HepG2 (cell line): Measurements from ENCODE around the gene SLC25A19. TPM values are rescaled to one million over a fixed set of nuclear protein-coding genes. Genes with fewer than 3 reads are reported as not detected.
A peak's percentile ranks its signal among the peaks of the same experiment; 100 is the strongest.

Experiments
- ATF1 ChIP-seq: IDR thresholded peaks from 2 replicates; pipeline ENCODE4 v1.6.1; 2016; ENCODE audit warnings: mild to moderate bottlenecking, control low read depth
- ATRX ChIP-seq: sonication (generic); formaldehyde crosslinking; IDR thresholded peaks from 2 replicates; pipeline ENCODE4 v1.4.0; 2020; ENCODE audit warnings: missing genetic modification reagents, borderline replicate concordance
- CHCHD3 ChIP-seq: sonication (generic); formaldehyde crosslinking; IDR thresholded peaks from 2 replicates; pipeline ENCODE4 v1.8.0; 2022; ENCODE audit warnings: mild to moderate bottlenecking, missing genetic modification reagents, moderate library complexity
- NFKBIZ ChIP-seq: IDR thresholded peaks from 2 replicates; pipeline ENCODE4 v1.6.1; 2018; ENCODE audit warnings: missing genetic modification reagents, missing compliant biosample characterization
- TP53 ChIP-seq: sonication (generic); formaldehyde crosslinking; conservative IDR thresholded peaks from 2 replicates; pipeline ENCODE4 v1.4.0; 2020; ENCODE audit warnings: missing genetic modification reagents
- ZSCAN20 ChIP-seq: sonication (generic); formaldehyde crosslinking; IDR thresholded peaks from 2 replicates; pipeline ENCODE4 v1.4.0; 2020; ENCODE audit warnings: missing genetic modification reagents, mild to moderate bottlenecking, borderline replicate concordance
- polyA plus RNA-seq, 8 experiments: library from polyadenylated mRNA; depleted of rRNA in 3 of 8; stranded (reverse) in 7 of 8; unstranded in 1 of 8; fragments of >200 nt; fragmentation: Illumina TruSeq in 4 of 8; extraction: Trizol in 4 of 8; gene quantifications; 2 replicates each; pipeline versions ENCODE4 v1.2.1 to v1.2.3, GENCODE V29; 2011 to 2016; ENCODE audit warnings: low read depth in 4 of 8, missing spikeins in 1 of 8, mixed read lengths in 1 of 8; ENCODE audit not compliant: insufficient read depth in 1 of 8
- total RNA-seq, 5 experiments: library from RNA; depleted of rRNA; stranded (reverse); fragments of >200 nt; fragmentation: Illumina TruSeq; extraction: Trizol; gene quantifications; 2 replicates each; pipeline ENCODE4 v1.2.3, GENCODE V29; 2016; ENCODE audit warnings: low read depth in 1 of 5
- TF ChIP-seq, protein P1 (sequence below), 2 experiments: fragments of 450-650 bp in 1 of 2; sonication (generic) in 1 of 2; formaldehyde crosslinking in 1 of 2; IDR thresholded peaks; 2 replicates each; pipeline versions ENCODE4 v1.6.1 to v1.8.0; 2016 to 2022; ENCODE audit warnings: antibody characterized with exemption in 1 of 2, mild to moderate bottlenecking in 1 of 2, missing genetic modification reagents in 1 of 2
- TF ChIP-seq, protein P2 (sequence below): sonication (generic); formaldehyde crosslinking; conservative IDR thresholded peaks from 2 replicates; pipeline ENCODE4 v1.4.0; 2020; ENCODE audit warnings: mild to moderate bottlenecking, missing genetic modification reagents, moderate library complexity
- TF ChIP-seq, protein P3 (sequence below): sonication (generic); formaldehyde crosslinking; IDR thresholded peaks from 2 replicates; pipeline ENCODE4 v1.4.0; 2020; ENCODE audit warnings: missing genetic modification reagents
- TF ChIP-seq, protein P4 (sequence below), 2 experiments: fragments of 450-650 bp in 1 of 2; sonication (generic) in 1 of 2; formaldehyde crosslinking; IDR thresholded peaks; 2 replicates each; pipeline versions ENCODE4 v1.5.0 to v1.8.0; 2020 to 2022; ENCODE audit warnings: mild to moderate bottlenecking in 1 of 2, missing genetic modification reagents in 1 of 2

The SLC25A19 gene
- total and polyA plus RNA-seq, 2 of the 13 experiments (the other 11 are each of a cell fraction or from before 2014, with no cell fraction given) = 24.4 to 41.4 TPM

DNA sequence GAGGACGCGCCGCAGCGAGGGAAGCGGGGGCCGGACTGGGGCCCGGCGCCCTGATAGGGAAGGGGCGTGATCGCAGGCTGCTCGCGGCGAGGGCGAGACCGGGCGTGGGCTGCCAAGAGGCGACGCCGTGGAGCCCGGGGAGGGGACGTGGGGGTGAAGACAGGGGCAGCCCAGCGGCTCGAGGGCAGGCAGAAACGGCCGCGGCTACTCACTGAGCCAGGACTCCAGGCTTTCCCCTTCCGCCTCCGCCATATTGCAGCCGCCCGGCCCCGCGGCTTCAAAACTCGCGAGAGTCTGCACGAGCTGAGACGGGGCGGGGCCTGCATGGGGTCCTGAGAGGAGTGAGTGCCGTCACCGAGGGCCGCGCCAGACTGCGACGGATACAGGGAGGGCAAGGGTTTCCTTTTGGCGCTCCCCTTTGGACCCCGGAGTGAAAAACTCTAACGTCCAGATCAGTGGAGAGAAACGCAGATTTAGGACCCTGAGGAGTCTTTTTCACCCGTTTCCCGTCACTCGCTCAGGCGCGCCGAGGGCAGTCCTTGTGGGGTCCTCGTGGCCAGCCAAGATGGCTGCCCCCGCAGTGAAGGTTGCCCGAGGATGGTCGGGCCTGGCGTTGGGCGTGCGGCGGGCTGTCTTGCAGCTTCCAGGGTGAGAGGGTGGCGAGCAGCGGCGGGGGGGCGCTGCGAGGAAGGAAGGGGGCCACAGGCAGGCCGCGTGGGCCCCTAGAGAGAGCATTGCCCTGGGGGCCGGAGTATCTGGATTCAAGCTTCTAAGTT lies 27.7 kb downstream of the SLC25A19 start, which contains the start of the genes GGA3 and MRPS7 (continued):
- TF ChIP-seq, protein P1, sequence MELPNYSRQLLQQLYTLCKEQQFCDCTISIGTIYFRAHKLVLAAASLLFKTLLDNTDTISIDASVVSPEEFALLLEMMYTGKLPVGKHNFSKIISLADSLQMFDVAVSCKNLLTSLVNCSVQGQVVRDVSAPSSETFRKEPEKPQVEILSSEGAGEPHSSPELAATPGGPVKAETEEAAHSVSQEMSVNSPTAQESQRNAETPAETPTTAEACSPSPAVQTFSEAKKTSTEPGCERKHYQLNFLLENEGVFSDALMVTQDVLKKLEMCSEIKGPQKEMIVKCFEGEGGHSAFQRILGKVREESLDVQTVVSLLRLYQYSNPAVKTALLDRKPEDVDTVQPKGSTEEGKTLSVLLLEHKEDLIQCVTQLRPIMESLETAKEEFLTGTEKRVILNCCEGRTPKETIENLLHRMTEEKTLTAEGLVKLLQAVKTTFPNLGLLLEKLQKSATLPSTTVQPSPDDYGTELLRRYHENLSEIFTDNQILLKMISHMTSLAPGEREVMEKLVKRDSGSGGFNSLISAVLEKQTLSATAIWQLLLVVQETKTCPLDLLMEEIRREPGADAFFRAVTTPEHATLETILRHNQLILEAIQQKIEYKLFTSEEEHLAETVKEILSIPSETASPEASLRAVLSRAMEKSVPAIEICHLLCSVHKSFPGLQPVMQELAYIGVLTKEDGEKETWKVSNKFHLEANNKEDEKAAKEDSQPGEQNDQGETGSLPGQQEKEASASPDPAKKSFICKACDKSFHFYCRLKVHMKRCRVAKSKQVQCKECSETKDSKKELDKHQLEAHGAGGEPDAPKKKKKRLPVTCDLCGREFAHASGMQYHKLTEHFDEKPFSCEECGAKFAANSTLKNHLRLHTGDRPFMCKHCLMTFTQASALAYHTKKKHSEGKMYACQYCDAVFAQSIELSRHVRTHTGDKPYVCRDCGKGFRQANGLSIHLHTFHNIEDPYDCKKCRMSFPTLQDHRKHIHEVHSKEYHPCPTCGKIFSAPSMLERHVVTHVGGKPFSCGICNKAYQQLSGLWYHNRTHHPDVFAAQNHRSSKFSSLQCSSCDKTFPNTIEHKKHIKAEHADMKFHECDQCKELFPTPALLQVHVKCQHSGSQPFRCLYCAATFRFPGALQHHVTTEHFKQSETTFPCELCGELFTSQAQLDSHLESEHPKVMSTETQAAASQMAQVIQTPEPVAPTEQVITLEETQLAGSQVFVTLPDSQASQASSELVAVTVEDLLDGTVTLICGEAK (IDR thresholded peaks at IDR 0.05) = no peak
- TF ChIP-seq, protein P1 (CRISPR knock-in tag; IDR thresholded peaks at IDR 0.05) = peak; percentile 51
- TF ChIP-seq ZSCAN20 (peak; percentile 67; the same call in 1 of the 2 replicates), CHCHD3 (no peak; the same call in 1 of the 2 replicates), ATRX (CRISPR knock-in tag) (no peak), ATF1 (0 out of 2 replicates have a peak, but pooled peaks have one; percentile 56), TP53 (no peak; the same call in 1 of the 2 replicates), NFKBIZ (CRISPR knock-in tag) (no peak; the same call in 1 of the 2 replicates)
- TF ChIP-seq, protein P2, sequence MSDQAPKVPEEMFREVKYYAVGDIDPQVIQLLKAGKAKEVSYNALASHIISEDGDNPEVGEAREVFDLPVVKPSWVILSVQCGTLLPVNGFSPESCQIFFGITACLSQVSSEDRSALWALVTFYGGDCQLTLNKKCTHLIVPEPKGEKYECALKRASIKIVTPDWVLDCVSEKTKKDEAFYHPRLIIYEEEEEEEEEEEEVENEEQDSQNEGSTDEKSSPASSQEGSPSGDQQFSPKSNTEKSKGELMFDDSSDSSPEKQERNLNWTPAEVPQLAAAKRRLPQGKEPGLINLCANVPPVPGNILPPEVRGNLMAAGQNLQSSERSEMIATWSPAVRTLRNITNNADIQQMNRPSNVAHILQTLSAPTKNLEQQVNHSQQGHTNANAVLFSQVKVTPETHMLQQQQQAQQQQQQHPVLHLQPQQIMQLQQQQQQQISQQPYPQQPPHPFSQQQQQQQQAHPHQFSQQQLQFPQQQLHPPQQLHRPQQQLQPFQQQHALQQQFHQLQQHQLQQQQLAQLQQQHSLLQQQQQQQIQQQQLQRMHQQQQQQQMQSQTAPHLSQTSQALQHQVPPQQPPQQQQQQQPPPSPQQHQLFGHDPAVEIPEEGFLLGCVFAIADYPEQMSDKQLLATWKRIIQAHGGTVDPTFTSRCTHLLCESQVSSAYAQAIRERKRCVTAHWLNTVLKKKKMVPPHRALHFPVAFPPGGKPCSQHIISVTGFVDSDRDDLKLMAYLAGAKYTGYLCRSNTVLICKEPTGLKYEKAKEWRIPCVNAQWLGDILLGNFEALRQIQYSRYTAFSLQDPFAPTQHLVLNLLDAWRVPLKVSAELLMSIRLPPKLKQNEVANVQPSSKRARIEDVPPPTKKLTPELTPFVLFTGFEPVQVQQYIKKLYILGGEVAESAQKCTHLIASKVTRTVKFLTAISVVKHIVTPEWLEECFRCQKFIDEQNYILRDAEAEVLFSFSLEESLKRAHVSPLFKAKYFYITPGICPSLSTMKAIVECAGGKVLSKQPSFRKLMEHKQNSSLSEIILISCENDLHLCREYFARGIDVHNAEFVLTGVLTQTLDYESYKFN (CRISPR knock-in tag) = peak; percentile 39
- TF ChIP-seq, protein P3, sequence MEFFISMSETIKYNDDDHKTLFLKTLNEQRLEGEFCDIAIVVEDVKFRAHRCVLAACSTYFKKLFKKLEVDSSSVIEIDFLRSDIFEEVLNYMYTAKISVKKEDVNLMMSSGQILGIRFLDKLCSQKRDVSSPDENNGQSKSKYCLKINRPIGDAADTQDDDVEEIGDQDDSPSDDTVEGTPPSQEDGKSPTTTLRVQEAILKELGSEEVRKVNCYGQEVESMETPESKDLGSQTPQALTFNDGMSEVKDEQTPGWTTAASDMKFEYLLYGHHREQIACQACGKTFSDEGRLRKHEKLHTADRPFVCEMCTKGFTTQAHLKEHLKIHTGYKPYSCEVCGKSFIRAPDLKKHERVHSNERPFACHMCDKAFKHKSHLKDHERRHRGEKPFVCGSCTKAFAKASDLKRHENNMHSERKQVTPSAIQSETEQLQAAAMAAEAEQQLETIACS (CRISPR knock-in tag) = peak; percentile 49; the same call in 1 of the 2 replicates
- TF ChIP-seq, protein P4, sequence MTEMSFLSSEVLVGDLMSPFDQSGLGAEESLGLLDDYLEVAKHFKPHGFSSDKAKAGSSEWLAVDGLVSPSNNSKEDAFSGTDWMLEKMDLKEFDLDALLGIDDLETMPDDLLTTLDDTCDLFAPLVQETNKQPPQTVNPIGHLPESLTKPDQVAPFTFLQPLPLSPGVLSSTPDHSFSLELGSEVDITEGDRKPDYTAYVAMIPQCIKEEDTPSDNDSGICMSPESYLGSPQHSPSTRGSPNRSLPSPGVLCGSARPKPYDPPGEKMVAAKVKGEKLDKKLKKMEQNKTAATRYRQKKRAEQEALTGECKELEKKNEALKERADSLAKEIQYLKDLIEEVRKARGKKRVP (CRISPR knock-in tag; IDR thresholded peaks at IDR 0.05) = peak in 1 of 2 experiments; percentile 62; a peak in 2 of 4 replicates
